ENCODE measurements around the gene SYNGR1. TPM values are rescaled to one million over a fixed set of nuclear protein-coding genes. Genes with fewer than 3 reads are reported as not detected.

SYNGR1 gene
- total RNA-seq, 1 donor = 3.6 TPM

Small RNA genes lying within 50 kb of the gene (small RNA-seq; reads per million reads assigned to genes)
- gene SNORD43 = not detected
- gene SNORD83A = 17,913 reads per million, percentile 100 among the genes with 10 or more reads in this experiment
- gene SNORD83B = not detected

Other genes with a start within 250 kb of the SYNGR1 start
- 12.7 and 14.5 TPM in 2 replicates for gene CBX7, start 197.3 kb upstream of the SYNGR1 start, total RNA-seq
- under 0.01 TPM in 1 of 2 replicates, not detected in the other for gene PDGFB, start 105.0 kb upstream of the SYNGR1 start, total RNA-seq
- 1,858 and 2,119 TPM in 2 replicates for gene RPL3, start 30.4 kb upstream of the SYNGR1 start, total RNA-seq
- gene TAB1, start 49.8 kb downstream of the SYNGR1 start, total RNA-seq = 12.7 TPM in 2 replicates
- under 0.01 TPM in 1 of 2 replicates, not detected in the other for gene MGAT3, start 107.0 kb downstream of the SYNGR1 start, total RNA-seq
- gene MIEF1, start 152.3 kb downstream of the SYNGR1 start, total RNA-seq = 21.8 and 23.5 TPM in 2 replicates
- 494 and 590 TPM in 2 replicates for gene ATF4, start 170.6 kb downstream of the SYNGR1 start, total RNA-seq
- gene RPS19BP1, start 182.8 kb downstream of the SYNGR1 start, total RNA-seq = 25.9 and 34.7 TPM in 2 replicates
- gene CACNA1I, start 220.8 kb downstream of the SYNGR1 start, total RNA-seq = under 0.01 TPM in 2 replicates